Activated T-cell treated with anti-CD3 and anti-CD28 coated beads, Interleukin-2, amount 50 U/mL, for 4 hours (primary cell): ENCODE results near the gene ORC1. TPM values are rescaled to one million over a fixed set of nuclear protein-coding genes. Genes with fewer than 3 reads are reported as not detected.
A peak's percentile ranks its signal among the peaks of the same experiment; 100 is the strongest.

Experiments used
- ATAC-seq, 2 donors: fragments of 200-7000 bp; cut with Tn5 transposase; one replicate each; pipeline ENCODE4 v1.10.0; 2021
- DNase-seq: peaks from one replicate; pipeline ENCODE4 v3.0.0-alpha.2; 2020
- H3K27me3 Mint-ChIP-seq: one replicate; pipeline ENCODE4 v1.8.0; 2021; ENCODE audit warnings: low read depth, mixed read lengths
- H3K36me3 Mint-ChIP-seq: one replicate; pipeline ENCODE4 v1.8.0; 2022; ENCODE audit warnings: mixed read lengths; ENCODE audit not compliant: insufficient read depth
- H3K4me1 Mint-ChIP-seq: one replicate; pipeline ENCODE4 v1.8.0; 2021; ENCODE audit warnings: low read depth, mixed read lengths
- H3K4me3 Mint-ChIP-seq: one replicate; pipeline ENCODE4 v1.8.0; 2021; ENCODE audit warnings: mild to moderate bottlenecking, moderate library complexity, mixed read lengths
- H3K9me3 Mint-ChIP-seq: one replicate; pipeline ENCODE4 v1.8.0; 2021; ENCODE audit warnings: mixed read lengths
- total RNA-seq, 3 donors: library from RNA; stranded (reverse); gene quantifications; one replicate each; pipeline ENCODE4 v1.2.1, GENCODE V29; 2021

Gene ORC1
- 10 to 100 TPM; 34.8 to 46.2 (median 37.3) TPM for total RNA-seq

GRCh38 chr1:52404116-52404974, at the start of gene ORC1, which contains the start of gene PRPF38A:
ORC1 (minus strand) TSS chr1:52404423; CDS start chr1:52402223, 2,200 bp downstream.
PRPF38A (plus strand) TSS chr1:52404602; CDS start chr1:52404750, 148 bp downstream.
- H3K9me3 Mint-ChIP-seq, result no peaks in the 10 kb centered on the region
- DNase-seq (peak; percentile 97), ATAC-seq (peak; percentile 89 to 93)
- H3K36me3 Mint-ChIP-seq, result peaks cover 39% of the 10 kb centered on the region
- H3K27me3 Mint-ChIP-seq, result no peaks in the 10 kb centered on the region
- peaks cover 26% of the 10 kb centered on the region for H3K4me1 Mint-ChIP-seq
- peak within 1 kb of the TSS; percentile 99 for H3K4me3 Mint-ChIP-seq

DNA sequence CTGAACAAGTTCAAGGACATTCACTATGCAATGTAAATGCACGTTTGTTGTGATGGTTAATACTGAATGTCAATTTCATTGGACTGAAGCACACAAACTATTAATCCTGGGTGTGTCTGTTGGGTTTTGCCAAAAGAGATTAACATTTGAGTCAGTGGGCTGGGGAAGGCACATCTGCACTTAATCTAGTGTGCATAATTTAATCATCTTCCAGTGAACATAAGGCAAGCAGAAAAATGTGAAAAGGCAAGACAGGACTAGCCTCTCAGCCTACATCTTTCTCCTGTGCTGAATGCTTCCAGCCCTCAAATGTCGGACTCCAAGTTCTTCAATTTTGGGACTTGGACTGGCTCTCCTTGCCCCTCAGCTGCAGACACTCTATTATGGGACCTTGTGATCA, 40.2 kb upstream of the ORC1 start:
- H3K36me3 Mint-ChIP-seq, result peaks cover 28% of the 10 kb centered on the region
- ATAC-seq, result no peak
- H3K27me3 Mint-ChIP-seq, result no peaks in the 10 kb centered on the region
- no peak for DNase-seq
- H3K4me1 Mint-ChIP-seq, result no peaks in the 10 kb centered on the region
- no peaks in the 10 kb centered on the region for H3K9me3 Mint-ChIP-seq
- no peak overlapping the region for H3K4me3 Mint-ChIP-seq

GRCh38 chr1:52439976-52440375, 35.8 kb upstream of the ORC1 start:
- H3K36me3 Mint-ChIP-seq, result peaks cover 30% of the 10 kb centered on the region
- ATAC-seq (no peak), DNase-seq (no peak)
- no peaks in the 10 kb centered on the region for H3K4me1 Mint-ChIP-seq
- no peaks in the 10 kb centered on the region for H3K9me3 Mint-ChIP-seq
- H3K27me3 Mint-ChIP-seq, result no peaks in the 10 kb centered on the region
- no peak overlapping the region for H3K4me3 Mint-ChIP-seq

GRCh38 chr1:52436817-52437216, 32.6 kb upstream of the ORC1 start:
- Mint-ChIP-seq H3K36me3 (peaks cover 28% of the 10 kb centered on the region), H3K27me3 (no peaks in the 10 kb centered on the region), H3K9me3 (no peaks in the 10 kb centered on the region), H3K4me1 (no peaks in the 10 kb centered on the region), H3K4me3 (no peak overlapping the region)
- no peak for DNase-seq
- no peak for ATAC-seq

DNA sequence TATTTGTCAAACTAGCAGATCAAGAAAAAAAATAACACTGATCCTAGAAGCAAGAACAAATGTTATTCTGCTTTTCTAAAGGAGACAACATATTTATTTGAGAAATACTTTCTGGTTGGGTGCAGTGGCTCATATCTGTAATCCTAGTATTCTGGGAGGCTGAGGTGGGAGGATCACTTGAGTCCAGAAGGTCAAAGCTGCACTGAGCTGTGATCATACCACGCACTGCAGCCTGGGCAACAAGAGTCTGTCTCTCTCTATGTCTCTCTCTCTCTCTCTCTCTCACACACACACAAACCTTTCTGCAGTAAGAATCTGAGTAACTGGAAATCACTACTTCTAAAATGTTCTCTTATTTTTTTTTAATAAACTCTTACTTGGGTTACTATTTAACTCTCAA, 31.4 kb upstream of the ORC1 start:
- no peak for ATAC-seq
- H3K4me3 Mint-ChIP-seq, result no peak overlapping the region
- no peak for DNase-seq
- no peaks in the 10 kb centered on the region for H3K4me1 Mint-ChIP-seq
- H3K27me3 Mint-ChIP-seq, result no peaks in the 10 kb centered on the region
- peaks cover 31% of the 10 kb centered on the region for H3K36me3 Mint-ChIP-seq
- no peaks in the 10 kb centered on the region for H3K9me3 Mint-ChIP-seq

DNA sequence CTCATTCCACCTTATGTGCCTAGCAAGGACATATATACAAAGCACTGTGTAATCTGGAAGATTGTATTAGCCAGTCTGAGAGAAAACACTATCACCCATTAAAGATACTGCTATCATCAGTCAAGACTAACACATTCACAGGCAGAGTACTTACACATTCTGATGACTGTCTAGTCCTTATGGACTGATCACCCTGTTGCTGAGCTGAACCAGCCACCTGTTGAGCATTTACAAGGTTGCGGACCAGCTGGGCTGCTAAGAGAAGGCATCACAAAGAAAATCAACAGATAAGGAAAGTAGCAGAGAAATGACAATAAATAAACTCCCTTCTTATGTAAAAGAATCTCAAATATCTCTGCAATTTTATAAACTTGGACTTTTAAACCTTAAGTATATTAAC, 31.0 kb upstream of the ORC1 start:
- H3K9me3 Mint-ChIP-seq, result no peaks in the 10 kb centered on the region
- DNase-seq (no peak), ATAC-seq (no peak)
- H3K27me3 Mint-ChIP-seq, result no peaks in the 10 kb centered on the region
- no peaks in the 10 kb centered on the region for H3K4me1 Mint-ChIP-seq
- peaks cover 30% of the 10 kb centered on the region for H3K36me3 Mint-ChIP-seq
- no peak overlapping the region for H3K4me3 Mint-ChIP-seq

DNA sequence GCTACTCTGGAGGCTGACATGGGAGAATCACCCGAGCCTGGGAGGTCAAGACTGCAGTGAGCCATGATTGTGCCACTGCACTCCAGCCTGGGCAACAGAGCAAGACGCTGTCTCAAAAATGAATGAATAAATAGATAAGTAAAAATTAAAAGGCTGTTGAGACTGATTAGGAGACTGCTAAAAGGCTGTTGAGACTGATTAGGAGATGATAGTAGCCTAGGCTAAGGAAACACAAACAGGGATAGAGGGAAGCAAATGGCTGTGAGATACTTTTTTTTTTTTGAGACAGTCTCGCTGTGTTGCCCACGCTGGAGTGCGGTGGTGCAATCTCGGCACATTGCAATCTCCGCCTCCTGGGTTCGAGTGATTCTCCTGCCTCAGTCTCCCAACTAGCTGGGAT, 28.6 kb upstream of the ORC1 start:
- Mint-ChIP-seq H3K9me3 (no peaks in the 10 kb centered on the region), H3K4me1 (no peaks in the 10 kb centered on the region), H3K4me3 (no peak overlapping the region), H3K27me3 (no peaks in the 10 kb centered on the region), H3K36me3 (peaks cover 27% of the 10 kb centered on the region)
- ATAC-seq, result no peak
- no peak for DNase-seq

DNA sequence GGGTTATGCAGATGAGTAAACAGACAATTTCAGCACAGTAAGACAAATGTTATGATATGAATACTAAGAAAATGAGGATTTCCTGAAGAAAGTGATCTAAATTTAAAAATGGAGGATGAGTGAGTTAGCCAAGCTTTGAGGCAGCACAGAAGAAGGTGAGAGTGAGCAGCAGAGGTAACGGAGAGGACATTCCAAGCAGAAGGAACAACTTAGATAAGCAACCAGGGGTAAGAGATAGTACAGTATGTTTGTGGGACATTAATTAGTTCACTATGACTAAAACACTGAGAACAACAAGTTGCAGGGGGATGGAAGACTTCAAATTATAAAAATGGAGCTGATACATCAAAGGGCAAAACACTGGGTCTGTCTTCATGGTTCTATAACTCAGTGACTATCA, 22.9 kb upstream of the ORC1 start:
- DNase-seq, result no peak
- H3K27me3 Mint-ChIP-seq, result no peaks in the 10 kb centered on the region

GRCh38 chr1:52426371-52426770, 22.1 kb upstream of the ORC1 start:
- H3K4me1 Mint-ChIP-seq, result peaks cover 39% of the 10 kb centered on the region
- H3K27me3 Mint-ChIP-seq, result no peaks in the 10 kb centered on the region
- DNase-seq, result no peak
- no peak for ATAC-seq
- no peak overlapping the region for H3K4me3 Mint-ChIP-seq
- H3K9me3 Mint-ChIP-seq, result no peaks in the 10 kb centered on the region
- H3K36me3 Mint-ChIP-seq, result peaks cover 33% of the 10 kb centered on the region

More for the DNA sequence above, 22.9 kb upstream of the ORC1 start:
- Mint-ChIP-seq H3K36me3 (peaks cover 33% of the 10 kb centered on the region), H3K4me1 (peaks cover 39% of the 10 kb centered on the region), H3K4me3 (no peak overlapping the region), H3K9me3 (no peaks in the 10 kb centered on the region)
- no peak for ATAC-seq

GRCh38 chr1:52424813-52425212, 20.6 kb upstream of the ORC1 start:
- Mint-ChIP-seq H3K4me3 (peak overlapping the region; percentile 20), H3K36me3 (peaks cover 26% of the 10 kb centered on the region), H3K27me3 (no peaks in the 10 kb centered on the region), H3K9me3 (no peaks in the 10 kb centered on the region), H3K4me1 (peaks cover 40% of the 10 kb centered on the region)
- DNase-seq, result no peak
- no peak for ATAC-seq

GRCh38 chr1:52424231-52424636, 20.0 kb upstream of the ORC1 start:
- Mint-ChIP-seq H3K4me1 (peaks cover 46% of the 10 kb centered on the region), H3K9me3 (no peaks in the 10 kb centered on the region), H3K4me3 (peak overlapping the region; percentile 75), H3K36me3 (peaks cover 30% of the 10 kb centered on the region), H3K27me3 (no peaks in the 10 kb centered on the region)
- DNase-seq, result peak; percentile 9
- peak; percentile 87 to 93 for ATAC-seq

GRCh38 chr1:52423771-52424170, 19.5 kb upstream of the ORC1 start:
- Mint-ChIP-seq H3K4me1 (peaks cover 47% of the 10 kb centered on the region), H3K4me3 (peak overlapping the region; percentile 75), H3K27me3 (no peaks in the 10 kb centered on the region), H3K9me3 (no peaks in the 10 kb centered on the region), H3K36me3 (peaks cover 29% of the 10 kb centered on the region)
- DNase-seq (peak; percentile 55), ATAC-seq (peak; percentile 91 to 94)

DNA sequence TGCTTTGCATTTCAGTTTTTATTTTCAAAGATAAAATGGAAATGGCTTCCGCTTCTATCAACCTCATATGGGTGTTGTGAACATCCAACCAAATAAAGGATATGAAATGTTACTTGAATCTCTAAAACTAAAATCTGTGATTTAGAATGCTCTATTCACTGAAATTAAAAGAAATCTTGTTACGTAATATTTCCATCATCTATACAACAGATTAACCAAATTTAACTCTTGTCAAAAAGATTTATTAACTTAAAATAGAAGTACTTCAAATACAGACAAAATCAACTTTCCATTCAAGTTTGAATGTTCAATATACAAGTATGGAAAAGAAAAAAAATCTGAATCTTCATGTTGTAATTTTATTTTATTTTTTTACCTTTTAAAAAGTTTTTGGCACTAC, 18.8 kb upstream of the ORC1 start:
- Mint-ChIP-seq H3K36me3 (peaks cover 28% of the 10 kb centered on the region), H3K4me3 (no peak overlapping the region), H3K9me3 (no peaks in the 10 kb centered on the region), H3K4me1 (peaks cover 49% of the 10 kb centered on the region), H3K27me3 (no peaks in the 10 kb centered on the region)
- ATAC-seq, result no peak
- no peak for DNase-seq

GRCh38 chr1:52420713-52421112, 16.5 kb upstream of the ORC1 start:
- H3K27me3 Mint-ChIP-seq, result no peaks in the 10 kb centered on the region

DNA sequence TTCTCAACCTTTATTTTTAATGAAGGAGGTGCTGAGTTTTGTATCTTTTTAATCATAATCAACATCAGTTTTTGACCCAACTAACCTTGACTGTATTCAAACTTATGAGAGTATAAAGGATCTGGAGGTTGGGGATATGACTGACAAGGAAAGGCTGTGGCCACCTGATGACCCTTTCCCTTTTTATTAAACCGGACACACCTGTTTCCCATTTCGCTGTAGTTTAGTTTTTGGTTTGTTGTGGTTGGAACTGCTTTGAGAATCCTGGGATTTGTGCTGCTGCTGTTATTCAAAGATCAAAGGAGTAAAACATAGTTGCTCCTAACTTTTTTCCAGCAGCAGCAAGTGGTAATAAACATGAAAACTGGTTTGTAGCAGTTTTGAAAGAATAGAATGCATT, 12.6 kb upstream of the ORC1 start:
- H3K4me3 Mint-ChIP-seq, result no peak overlapping the region
- H3K9me3 Mint-ChIP-seq, result no peaks in the 10 kb centered on the region
- ATAC-seq (no peak), DNase-seq (no peak)
- peaks cover 20% of the 10 kb centered on the region for H3K4me1 Mint-ChIP-seq
- peaks cover 45% of the 10 kb centered on the region for H3K36me3 Mint-ChIP-seq
- H3K27me3 Mint-ChIP-seq, result no peaks in the 10 kb centered on the region

More at GRCh38 chr1:52420713-52421112, 16.5 kb upstream of the ORC1 start:
- Mint-ChIP-seq H3K36me3 (peaks cover 30% of the 10 kb centered on the region), H3K9me3 (no peaks in the 10 kb centered on the region), H3K4me3 (no peak overlapping the region), H3K4me1 (peaks cover 45% of the 10 kb centered on the region)
- ATAC-seq (no peak), DNase-seq (no peak)
